ENCODE data around the gene ABAT. TPM values are rescaled to one million over a fixed set of nuclear protein-coding genes. Genes with fewer than 3 reads are reported as not detected.
A peak's percentile ranks its signal among the peaks of the same experiment; 100 is the strongest.

Gene ABAT
- total RNA-seq, 1 experiment from 2014 or later, result 7.3 TPM

DNA sequence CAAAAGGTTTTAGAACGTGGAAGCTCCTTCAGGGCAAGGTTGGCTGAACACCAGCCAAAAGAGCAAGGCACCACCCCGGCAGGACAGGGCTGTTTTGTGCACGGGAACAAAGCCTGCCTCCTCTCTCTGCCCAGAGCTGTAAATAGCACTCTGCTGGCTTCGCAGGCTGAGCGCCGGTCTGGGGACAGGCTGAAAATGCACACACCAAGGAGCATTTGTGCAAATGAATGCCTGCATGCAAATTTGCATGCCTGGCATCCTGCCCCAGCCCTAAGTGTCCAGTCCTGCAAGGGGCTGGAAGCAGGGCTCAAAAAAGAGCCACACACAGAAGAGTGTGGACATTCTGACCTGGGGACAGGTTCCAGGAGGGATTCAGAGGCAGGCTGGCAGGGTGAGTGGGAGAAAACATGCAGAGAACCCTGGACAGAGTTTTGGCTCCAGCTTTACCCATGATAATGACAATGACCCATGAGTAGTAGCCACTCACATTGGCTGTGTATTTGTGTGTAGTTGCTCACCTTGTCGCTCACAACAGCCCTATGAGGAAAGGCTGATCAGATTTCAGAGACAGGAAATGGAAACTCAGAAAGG is 11.7 kb downstream of the ABAT start:
- H4K5ac ChIP-seq (ENCODE audit: insufficient read length, low read depth, low read length), result no peak overlapping the region
- no peaks in the 10 kb centered on the region; the same call in 1 of the 2 replicates for H3K4me1 ChIP-seq (ENCODE audit: insufficient read depth, low read length)
- no peaks in the 10 kb centered on the region for H3K79me1 ChIP-seq (ENCODE audit: insufficient read depth, low read depth, low read length, poor library complexity, severe bottlenecking)
- TF ChIP-seq, protein P1, sequence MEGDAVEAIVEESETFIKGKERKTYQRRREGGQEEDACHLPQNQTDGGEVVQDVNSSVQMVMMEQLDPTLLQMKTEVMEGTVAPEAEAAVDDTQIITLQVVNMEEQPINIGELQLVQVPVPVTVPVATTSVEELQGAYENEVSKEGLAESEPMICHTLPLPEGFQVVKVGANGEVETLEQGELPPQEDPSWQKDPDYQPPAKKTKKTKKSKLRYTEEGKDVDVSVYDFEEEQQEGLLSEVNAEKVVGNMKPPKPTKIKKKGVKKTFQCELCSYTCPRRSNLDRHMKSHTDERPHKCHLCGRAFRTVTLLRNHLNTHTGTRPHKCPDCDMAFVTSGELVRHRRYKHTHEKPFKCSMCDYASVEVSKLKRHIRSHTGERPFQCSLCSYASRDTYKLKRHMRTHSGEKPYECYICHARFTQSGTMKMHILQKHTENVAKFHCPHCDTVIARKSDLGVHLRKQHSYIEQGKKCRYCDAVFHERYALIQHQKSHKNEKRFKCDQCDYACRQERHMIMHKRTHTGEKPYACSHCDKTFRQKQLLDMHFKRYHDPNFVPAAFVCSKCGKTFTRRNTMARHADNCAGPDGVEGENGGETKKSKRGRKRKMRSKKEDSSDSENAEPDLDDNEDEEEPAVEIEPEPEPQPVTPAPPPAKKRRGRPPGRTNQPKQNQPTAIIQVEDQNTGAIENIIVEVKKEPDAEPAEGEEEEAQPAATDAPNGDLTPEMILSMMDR (conservative IDR thresholded peaks at IDR 0.05), result no peak
- no peaks in the 10 kb centered on the region for H4K20me1 ChIP-seq (ENCODE audit: control insufficient read depth, insufficient read depth, insufficient read length)
- H4K8ac ChIP-seq (replicated peaks; ENCODE audit: insufficient read length, low read depth, low read length), result no peak overlapping the region
- no peak overlapping the region for H3K9ac ChIP-seq (ENCODE audit: extremely low read depth, insufficient read length, low read length)
- no peak overlapping the region for H3K27ac ChIP-seq (ENCODE audit: insufficient read length, low read depth, low read length)
- H3K18ac ChIP-seq (ENCODE audit: insufficient read length, low read depth, low read length), result no peak overlapping the region
- no peak overlapping the region for H3K4ac ChIP-seq (ENCODE audit: low read depth, low read length)
- no CpG with 5 or more reads among the region's 7 CpGs for WGBS (ENCODE audit: extremely low coverage, insufficient read length, low lambda C conversion rate)
- Mint-ChIP-seq H3K36me3 (ENCODE audit: insufficient read depth in 1 of 3, low read depth in 3 of 3) (peaks cover 8 to 15% (median 10%) of the 10 kb centered on the region in 3 experiments; a peak in 6 of 7 replicates), H3K4me1 (peaks cover 16 to 24% of the 10 kb centered on the region in 2 experiments), H3K27me3 (ENCODE audit: low read depth) (no peaks in the 10 kb centered on the region), H3K27ac (peak overlapping the region in 2 of 3 experiments; percentile 57 to 93; a peak in 3 of 7 replicates), H3K4me3 (peak overlapping the region in 1 of 2 experiments; percentile 14; a peak in 1 of 5 replicates), H3K9me3 (peaks cover 9 to 13% of the 10 kb centered on the region in 2 experiments)
- H2BK5ac ChIP-seq (ENCODE audit: insufficient read length, low read length), result no peak overlapping the region
- H3K56ac ChIP-seq (ENCODE audit: insufficient read length, low read depth, low read length), result no peak overlapping the region
- no peak for DNase-seq
- no peaks in the 10 kb centered on the region for H3K9me3 ChIP-seq (ENCODE audit: control insufficient read depth, low read depth, low read length)
- no peak overlapping the region for H3K23ac ChIP-seq (ENCODE audit: insufficient read length, low read depth, low read length)
- H3K79me2 ChIP-seq (ENCODE audit: insufficient read depth, low read length), result no peaks in the 10 kb centered on the region
- no peaks in the 10 kb centered on the region for H3K27me3 ChIP-seq (ENCODE audit: insufficient read depth, low read length)
- no peak overlapping the region for H4K91ac ChIP-seq (ENCODE audit: insufficient read length, low read depth, low read length)
- H2BK15ac ChIP-seq (ENCODE audit: low read depth, low read length), result no peak overlapping the region
- H3K4me2 ChIP-seq (ENCODE audit: insufficient read depth, insufficient read length, low read length), result no peak overlapping the region
- no peak overlapping the region for H2BK20ac ChIP-seq (ENCODE audit: low read depth, low read length, poor library complexity, severe bottlenecking)
- no peak overlapping the region for H2AFZ ChIP-seq (ENCODE audit: low read length)
- no peak overlapping the region for H3T11ph ChIP-seq (ENCODE audit: low read length)
- no peaks in the 10 kb centered on the region for H3K23me2 ChIP-seq (ENCODE audit: insufficient read length, low read depth, low read length, poor library complexity, severe bottlenecking)
- no peak overlapping the region for H2BK12ac ChIP-seq (ENCODE audit: insufficient read length, low read depth, low read length)
- H3K14ac ChIP-seq (ENCODE audit: insufficient read depth, low read length), result no peak overlapping the region
- H2BK120ac ChIP-seq (ENCODE audit: low read depth, low read length, poor library complexity, severe bottlenecking), result no peak overlapping the region
- H2AK5ac ChIP-seq (ENCODE audit: insufficient read length, low read length), result no peak overlapping the region
